ENCODE data around the gene CBX1.

The CBX1 gene

GRCh38 chr17:48024149-48025039, 76.9 kb downstream of the CBX1 start:
- peak; percentile 45 for DNase-seq

GRCh38 chr17:48023400-48024148, 77.7 kb downstream of the CBX1 start:
- peak; percentile 82 for DNase-seq

GRCh38 chr17:48022901-48023300, 78.4 kb downstream of the CBX1 start:
- no peak for DNase-seq

GRCh38 chr17:48021934-48022333, 79.3 kb downstream of the CBX1 start:
- DNase-seq, result no peak

Data from NCI-H1105 treated with DMSO at 0.1 percent for 48 hours (cell line).